ENCODE data around the gene TEX26. TPM values are rescaled to one million over a fixed set of nuclear protein-coding genes. Genes with fewer than 3 reads are reported as not detected.
A peak's percentile ranks its signal among the peaks of the same experiment; 100 is the strongest.

Gene TEX26
- total RNA-seq, 1 experiment from 2014 or later = not detected

DNA sequence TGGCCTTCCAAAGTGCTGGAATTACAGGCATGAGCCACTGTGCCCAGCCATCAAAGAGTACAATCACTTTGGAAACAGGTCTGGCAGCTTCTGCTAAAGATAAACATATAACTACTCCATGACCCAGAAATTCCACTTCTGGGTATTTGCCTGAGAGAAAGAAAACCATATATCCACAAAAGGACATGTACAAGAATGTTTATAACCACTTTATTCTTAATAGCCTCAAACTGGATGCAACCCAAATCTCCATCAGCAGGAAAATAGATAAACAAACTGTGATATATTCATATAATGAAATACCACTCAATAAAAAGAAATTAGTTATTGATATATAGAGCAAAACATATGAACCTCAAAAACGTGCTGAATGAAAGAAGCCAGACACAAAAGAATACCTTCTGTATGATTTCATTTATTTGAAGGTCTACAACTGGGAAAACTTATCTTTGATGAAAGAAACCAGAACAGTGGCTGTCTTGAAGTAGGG lies 40.5 kb downstream of the TEX26 start:
- no peak overlapping the region for H3K27ac Mint-ChIP-seq (ENCODE audit: low read depth, unreplicated experiment)
- DNase-seq (ENCODE audit: unreplicated experiment) = no peak
- ChIA-PET POLR2A (interaction anchor here (0.7 kb wide), 1 partner anchor 9 kb away, joined by 4 read pairs; no protein-coding TSS in a partner anchor), CTCF (no interaction called here)
- BruUV-seq (replicated peaks) = no TSS peak
- intact Hi-C loops (cut with micrococcal nuclease) = no loop called here
- TF ChIP-seq, protein P1, sequence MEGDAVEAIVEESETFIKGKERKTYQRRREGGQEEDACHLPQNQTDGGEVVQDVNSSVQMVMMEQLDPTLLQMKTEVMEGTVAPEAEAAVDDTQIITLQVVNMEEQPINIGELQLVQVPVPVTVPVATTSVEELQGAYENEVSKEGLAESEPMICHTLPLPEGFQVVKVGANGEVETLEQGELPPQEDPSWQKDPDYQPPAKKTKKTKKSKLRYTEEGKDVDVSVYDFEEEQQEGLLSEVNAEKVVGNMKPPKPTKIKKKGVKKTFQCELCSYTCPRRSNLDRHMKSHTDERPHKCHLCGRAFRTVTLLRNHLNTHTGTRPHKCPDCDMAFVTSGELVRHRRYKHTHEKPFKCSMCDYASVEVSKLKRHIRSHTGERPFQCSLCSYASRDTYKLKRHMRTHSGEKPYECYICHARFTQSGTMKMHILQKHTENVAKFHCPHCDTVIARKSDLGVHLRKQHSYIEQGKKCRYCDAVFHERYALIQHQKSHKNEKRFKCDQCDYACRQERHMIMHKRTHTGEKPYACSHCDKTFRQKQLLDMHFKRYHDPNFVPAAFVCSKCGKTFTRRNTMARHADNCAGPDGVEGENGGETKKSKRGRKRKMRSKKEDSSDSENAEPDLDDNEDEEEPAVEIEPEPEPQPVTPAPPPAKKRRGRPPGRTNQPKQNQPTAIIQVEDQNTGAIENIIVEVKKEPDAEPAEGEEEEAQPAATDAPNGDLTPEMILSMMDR (IDR thresholded peaks at IDR 0.05; ENCODE audit: unreplicated experiment) = no peak
- H3K27me3 Mint-ChIP-seq (ENCODE audit: insufficient read depth, unreplicated experiment) = no peaks in the 10 kb centered on the region
- H3K4me3 Mint-ChIP-seq (ENCODE audit: unreplicated experiment) = no peak overlapping the region
- no peaks in the 10 kb centered on the region for H3K9me3 Mint-ChIP-seq (ENCODE audit: unreplicated experiment)
- no peaks in the 10 kb centered on the region for H3K36me3 Mint-ChIP-seq (ENCODE audit: insufficient read depth, unreplicated experiment)
- H3K4me1 Mint-ChIP-seq (ENCODE audit: insufficient read depth, unreplicated experiment) = peaks cover 18% of the 10 kb centered on the region

GRCh38 chr13:30974350-30974749 lies 41.9 kb downstream of the TEX26 start:
- intact Hi-C loops (cut with micrococcal nuclease) = no loop called here
- H3K36me3 Mint-ChIP-seq (ENCODE audit: insufficient read depth, unreplicated experiment) = no peaks in the 10 kb centered on the region
- H3K27me3 Mint-ChIP-seq (ENCODE audit: insufficient read depth, unreplicated experiment) = no peaks in the 10 kb centered on the region
- CTCF ChIA-PET = no interaction called here
- no peak overlapping the region for H3K4me3 Mint-ChIP-seq (ENCODE audit: unreplicated experiment)
- no peak overlapping the region for H3K27ac Mint-ChIP-seq (ENCODE audit: low read depth, unreplicated experiment)
- DNase-seq (ENCODE audit: unreplicated experiment) = no peak
- no TSS peak for BruUV-seq (replicated peaks)
- TF ChIP-seq, protein P1 (IDR thresholded peaks at IDR 0.05; ENCODE audit: unreplicated experiment) = no peak
- peaks cover 9% of the 10 kb centered on the region for H3K4me1 Mint-ChIP-seq (ENCODE audit: insufficient read depth, unreplicated experiment)
- no peaks in the 10 kb centered on the region for H3K9me3 Mint-ChIP-seq (ENCODE audit: unreplicated experiment)
- POLR2A ChIA-PET = no interaction called here

DNA sequence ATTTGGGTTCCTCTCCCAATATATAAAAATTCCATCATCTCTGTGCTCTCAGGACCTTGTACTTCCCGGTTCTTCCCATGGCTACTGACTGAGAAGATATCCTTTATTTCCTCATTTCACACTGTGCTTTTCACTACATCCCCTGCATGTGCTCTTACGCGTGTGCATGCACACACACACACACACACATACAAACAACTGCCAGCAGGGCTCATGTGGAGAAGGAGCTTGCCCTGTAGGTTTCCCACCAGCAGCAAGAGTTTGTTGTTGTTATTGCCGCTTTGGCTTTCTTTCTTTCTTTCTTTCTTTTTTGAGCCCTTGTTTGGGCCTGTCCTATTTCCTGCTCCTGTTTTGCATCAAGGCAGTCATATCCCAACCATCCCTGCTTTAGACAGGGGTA lies 43.6 kb downstream of the TEX26 start:
- no peak overlapping the region for H3K27ac Mint-ChIP-seq (ENCODE audit: low read depth, unreplicated experiment)
- no peaks in the 10 kb centered on the region for H3K9me3 Mint-ChIP-seq (ENCODE audit: unreplicated experiment)
- no peaks in the 10 kb centered on the region for H3K36me3 Mint-ChIP-seq (ENCODE audit: insufficient read depth, unreplicated experiment)
- ChIA-PET POLR2A (no interaction called here), CTCF (interaction anchor here (0.5 to 0.9 kb wide), 3 partner anchors 69 to 850 kb away, joined by 3 to 6 read pairs (median 3); no protein-coding TSS in a partner anchor)
- intact Hi-C loops (cut with micrococcal nuclease) = no loop called here
- H3K4me3 Mint-ChIP-seq (ENCODE audit: unreplicated experiment) = no peak overlapping the region
- no TSS peak for BruUV-seq (replicated peaks)
- peaks cover 9% of the 10 kb centered on the region for H3K4me1 Mint-ChIP-seq (ENCODE audit: insufficient read depth, unreplicated experiment)
- TF ChIP-seq, protein P1 (IDR thresholded peaks at IDR 0.05; ENCODE audit: unreplicated experiment) = no peak
- no peak for DNase-seq (ENCODE audit: unreplicated experiment)
- no peaks in the 10 kb centered on the region for H3K27me3 Mint-ChIP-seq (ENCODE audit: insufficient read depth, unreplicated experiment)

DNA sequence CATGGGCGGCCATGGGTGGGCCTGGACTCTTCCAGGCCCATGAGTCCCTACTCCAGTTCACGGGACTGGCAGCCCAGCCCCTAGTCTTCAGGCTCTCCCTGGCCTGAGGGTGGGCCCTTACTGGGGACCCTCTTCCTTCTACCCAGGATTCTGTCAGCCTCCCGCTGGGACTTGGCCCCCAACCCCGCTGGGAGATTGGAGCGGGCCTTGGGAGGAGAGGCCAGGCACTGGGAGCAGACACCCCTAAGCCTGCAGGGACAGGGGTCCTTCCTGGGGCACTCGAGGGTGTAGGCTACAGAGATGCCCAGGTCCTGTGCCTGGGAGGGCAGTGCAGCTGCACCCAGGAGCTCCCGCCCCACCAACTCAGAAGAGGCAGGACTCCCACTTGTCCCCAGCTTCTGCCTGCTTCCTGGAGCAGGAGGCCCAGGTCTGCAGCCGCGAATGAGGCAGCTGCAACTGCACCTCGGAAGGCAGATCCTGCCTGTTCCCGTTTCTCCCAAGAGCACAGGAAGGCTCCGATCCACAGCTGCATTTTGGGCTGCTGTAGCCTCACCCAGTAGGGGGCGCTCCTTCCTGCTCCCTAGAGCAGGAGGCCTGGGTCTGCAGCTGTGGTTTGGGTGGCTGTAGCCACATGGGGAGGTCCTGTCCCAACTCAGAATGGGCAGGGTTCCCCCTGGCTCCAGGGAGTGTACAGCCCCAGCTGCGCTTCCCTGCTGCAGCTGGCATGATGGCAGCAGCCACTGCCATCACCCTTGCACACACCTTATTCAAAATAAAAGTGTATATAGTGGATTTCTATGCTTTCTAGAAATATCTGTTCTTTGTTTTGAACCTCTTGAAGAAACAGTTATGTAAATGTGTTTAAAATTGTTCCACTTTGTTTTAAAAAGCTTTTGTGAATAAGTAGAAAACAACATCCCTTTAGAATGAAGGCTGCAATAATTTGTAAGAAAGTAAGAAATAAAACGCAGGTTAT lies 46.8 kb downstream of the TEX26 start:
- Mint-ChIP-seq H3K4me3 (ENCODE audit: unreplicated experiment) (no peak overlapping the region), H3K4me1 (ENCODE audit: insufficient read depth, unreplicated experiment) (peaks cover 9% of the 10 kb centered on the region), H3K9me3 (ENCODE audit: unreplicated experiment) (no peaks in the 10 kb centered on the region), H3K27ac (ENCODE audit: low read depth, unreplicated experiment) (no peak overlapping the region), H3K36me3 (ENCODE audit: insufficient read depth, unreplicated experiment) (no peaks in the 10 kb centered on the region), H3K27me3 (ENCODE audit: insufficient read depth, unreplicated experiment) (no peaks in the 10 kb centered on the region)
- CTCF ChIA-PET = interaction anchor here (0.6 to 1.5 kb wide), 8 partner anchors 8 to 69 kb away, joined by 3 to 8 read pairs (median 3); no protein-coding TSS in a partner anchor
- POLR2A ChIA-PET = no interaction called here
- TF ChIP-seq, protein P1 (IDR thresholded peaks at IDR 0.05; ENCODE audit: unreplicated experiment) = peak; percentile 54
- intact Hi-C loops (cut with micrococcal nuclease) = no loop called here
- BruUV-seq (replicated peaks) = no TSS peak
- DNase-seq (ENCODE audit: unreplicated experiment) = peak; percentile 48
